Loucy (cell line): Measurements from ENCODE around the gene RHEX.
A peak's percentile ranks its signal among the peaks of the same experiment; 100 is the strongest.
"Not testable (repeated sequence)": the region's sequence is repeated elsewhere in the genome, so short reads cannot be mapped to it uniquely, and the experiment has no call there.

ENCODE experiments used
- H2AFZ ChIP-seq: fragments of 200-600 bp; sonication (generic); 2 replicates; pipeline ENCODE4 v1.6.0; 2016; ENCODE audit warnings: antibody characterized with exemption, mild to moderate bottlenecking, low read length, moderate library complexity
- H3F3A ChIP-seq: fragments of 200-600 bp; 2 replicates; pipeline ENCODE4 v1.6.0; 2016; ENCODE audit warnings: antibody characterized with exemption, low read depth, mild to moderate bottlenecking
- H3K27me3 ChIP-seq: fragments of 200-600 bp; sonication (generic); 2 replicates; pipeline ENCODE4 v1.6.1; 2014; ENCODE audit warnings: low read length, mild to moderate bottlenecking; ENCODE audit not compliant: insufficient read depth, poor library complexity, severe bottlenecking
- H3K36me3 ChIP-seq: fragments of 200-600 bp; sonication (generic); 2 replicates; pipeline ENCODE4 v1.6.1; 2016; ENCODE audit warnings: low read length; ENCODE audit not compliant: insufficient read depth
- H3K4me1 ChIP-seq: fragments of 200-600 bp; sonication (generic); 2 replicates; pipeline ENCODE4 v1.5.1; 2014; ENCODE audit warnings: low read length, mild to moderate bottlenecking; ENCODE audit not compliant: insufficient read depth, poor library complexity, severe bottlenecking
- H3K4me2 ChIP-seq: fragments of 200-600 bp; sonication (generic); 2 replicates; pipeline ENCODE4 v1.6.0; 2014; ENCODE audit warnings: antibody characterized with exemption, low read length, low read depth, mild to moderate bottlenecking; ENCODE audit not compliant: poor library complexity, severe bottlenecking
- H3K4me3 ChIP-seq: fragments of 200-600 bp; sonication (generic); 2 replicates; pipeline ENCODE4 v1.5.1; 2014; ENCODE audit warnings: low read length, mild to moderate bottlenecking, mixed read lengths; ENCODE audit not compliant: poor library complexity, severe bottlenecking
- H3K79me2 ChIP-seq: fragments of 200-600 bp; sonication (generic); 2 replicates; pipeline ENCODE4 v1.6.1; 2014; ENCODE audit warnings: low read length; ENCODE audit not compliant: insufficient read depth
- H3K9ac ChIP-seq: fragments of 200-600 bp; sonication (generic); 2 replicates; pipeline ENCODE4 v1.6.0; 2014; ENCODE audit warnings: mild to moderate bottlenecking, low read depth, low read length, moderate library complexity; ENCODE audit not compliant: poor library complexity, severe bottlenecking
- H3K9me2 ChIP-seq: fragments of 200-600 bp; sonication (generic); replicated peaks from 2 replicates; pipeline ENCODE4 v1.6.1; 2016; ENCODE audit warnings: low read depth, low read length, mixed read lengths
- H3K9me3 ChIP-seq: fragments of 200-600 bp; sonication (generic); 2 replicates; pipeline ENCODE4 v1.6.1; 2014; ENCODE audit warnings: mild to moderate bottlenecking, antibody characterized with exemption, low read length, low read depth; ENCODE audit not compliant: insufficient read depth
- H4K20me1 ChIP-seq: fragments of 200-600 bp; sonication (generic); 2 replicates; pipeline ENCODE4 v1.6.0; 2014; ENCODE audit warnings: antibody characterized with exemption, low read length, mild to moderate bottlenecking; ENCODE audit not compliant: insufficient read depth, poor library complexity, severe bottlenecking
- EZH2phosphoT487 ChIP-seq: fragments of 200-600 bp; IDR thresholded peaks from 2 replicates; pipeline ENCODE4 v1.6.1; 2018; ENCODE audit warnings: antibody characterized with exemption, mild to moderate bottlenecking, moderate library complexity, borderline replicate concordance
- TF ChIP-seq, protein P1 (sequence below): fragments of 200-600 bp; sonication (generic); conservative IDR thresholded peaks from 2 replicates; pipeline ENCODE4 v1.5.1; 2014; ENCODE audit warnings: mild to moderate bottlenecking, antibody characterized with exemption, low read length

Gene RHEX

DNA sequence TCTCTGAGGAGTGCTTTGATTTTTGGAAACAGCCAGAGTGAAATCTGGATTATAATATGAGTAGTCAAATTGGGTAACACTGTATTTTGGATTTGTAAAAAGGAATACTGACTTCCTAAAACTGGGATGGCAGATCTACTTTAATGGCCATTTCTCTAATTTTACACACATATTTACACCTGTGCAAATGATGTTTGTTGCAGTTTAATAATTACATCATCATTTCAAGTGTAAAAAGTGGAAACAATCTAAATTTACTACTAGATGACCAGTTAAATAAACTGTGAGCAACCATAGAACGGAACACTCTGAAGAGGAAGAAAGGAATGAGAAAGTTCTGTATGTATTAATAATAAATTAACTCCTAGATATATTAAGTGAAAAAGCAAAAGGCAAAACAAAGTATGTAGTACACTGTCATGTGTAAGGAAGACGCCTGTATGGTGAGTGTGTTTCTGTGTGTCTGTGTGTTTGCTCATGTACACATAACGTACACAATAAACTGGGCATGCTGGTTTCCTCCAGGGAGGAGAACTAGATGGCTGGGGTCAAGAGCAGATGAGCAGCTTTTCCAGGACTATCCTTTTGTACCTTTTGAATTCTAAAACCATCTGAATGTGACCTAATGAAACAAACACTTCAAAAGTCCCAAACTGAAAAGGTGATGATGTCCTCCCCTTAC is 2.9 kb upstream of the RHEX start:
- H3K9me2 ChIP-seq: no peaks in the 10 kb centered on the region
- no peak overlapping the region for H2AFZ ChIP-seq
- H3K4me3 ChIP-seq: no peak overlapping the region
- H3K9ac ChIP-seq: no peak overlapping the region
- no peaks in the 10 kb centered on the region for H3F3A ChIP-seq
- H3K79me2 ChIP-seq: peaks cover 48% of the 10 kb centered on the region
- peaks cover 35% of the 10 kb centered on the region for H3K4me1 ChIP-seq
- H3K4me2 ChIP-seq: peak overlapping the region; percentile 21
- no peaks in the 10 kb centered on the region for H3K27me3 ChIP-seq
- peaks cover 25% of the 10 kb centered on the region for H3K36me3 ChIP-seq
- no peak for TF ChIP-seq EZH2phosphoT487
- TF ChIP-seq, protein P1, sequence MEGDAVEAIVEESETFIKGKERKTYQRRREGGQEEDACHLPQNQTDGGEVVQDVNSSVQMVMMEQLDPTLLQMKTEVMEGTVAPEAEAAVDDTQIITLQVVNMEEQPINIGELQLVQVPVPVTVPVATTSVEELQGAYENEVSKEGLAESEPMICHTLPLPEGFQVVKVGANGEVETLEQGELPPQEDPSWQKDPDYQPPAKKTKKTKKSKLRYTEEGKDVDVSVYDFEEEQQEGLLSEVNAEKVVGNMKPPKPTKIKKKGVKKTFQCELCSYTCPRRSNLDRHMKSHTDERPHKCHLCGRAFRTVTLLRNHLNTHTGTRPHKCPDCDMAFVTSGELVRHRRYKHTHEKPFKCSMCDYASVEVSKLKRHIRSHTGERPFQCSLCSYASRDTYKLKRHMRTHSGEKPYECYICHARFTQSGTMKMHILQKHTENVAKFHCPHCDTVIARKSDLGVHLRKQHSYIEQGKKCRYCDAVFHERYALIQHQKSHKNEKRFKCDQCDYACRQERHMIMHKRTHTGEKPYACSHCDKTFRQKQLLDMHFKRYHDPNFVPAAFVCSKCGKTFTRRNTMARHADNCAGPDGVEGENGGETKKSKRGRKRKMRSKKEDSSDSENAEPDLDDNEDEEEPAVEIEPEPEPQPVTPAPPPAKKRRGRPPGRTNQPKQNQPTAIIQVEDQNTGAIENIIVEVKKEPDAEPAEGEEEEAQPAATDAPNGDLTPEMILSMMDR: no peak
- H3K9me3 ChIP-seq: no peaks in the 10 kb centered on the region
- H4K20me1 ChIP-seq: peaks cover 4% of the 10 kb centered on the region

GRCh38 chr1:206050655-206051235 is 2.2 kb upstream of the RHEX start:
- Histone ChIP-seq H3K4me3 (no peak overlapping the region), H3K9me2 (no peaks in the 10 kb centered on the region), H3K9ac (no peak overlapping the region), H3K4me1 (peaks cover 38% of the 10 kb centered on the region), H3K9me3 (no peaks in the 10 kb centered on the region), H3K27me3 (no peaks in the 10 kb centered on the region), H3K4me2 (peak overlapping the region; percentile 21), H2AFZ (no peak overlapping the region), H4K20me1 (peaks cover 4% of the 10 kb centered on the region), H3K36me3 (peaks cover 29% of the 10 kb centered on the region), H3K79me2 (peaks cover 46% of the 10 kb centered on the region), H3F3A (no peaks in the 10 kb centered on the region)
- TF ChIP-seq, protein P1: no peak
- TF ChIP-seq EZH2phosphoT487: no peak

- not testable (repeated sequence) for H3F3A ChIP-seq, H3K9me3 ChIP-seq, H3K4me3 ChIP-seq, H4K20me1 ChIP-seq, H3K9me2 ChIP-seq, H2AFZ ChIP-seq, H3K27me3 ChIP-seq, H3K4me2 ChIP-seq, H3K9ac ChIP-seq
- Histone ChIP-seq H3K4me1 (peaks cover 38% of the 10 kb centered on the region), H3K36me3 (peaks cover 45% of the 10 kb centered on the region), H3K79me2 (peaks cover 38% of the 10 kb centered on the region)
Measured at GRCh38 chr1:206052231-206052865, 625 bp upstream of the RHEX start.

DNA sequence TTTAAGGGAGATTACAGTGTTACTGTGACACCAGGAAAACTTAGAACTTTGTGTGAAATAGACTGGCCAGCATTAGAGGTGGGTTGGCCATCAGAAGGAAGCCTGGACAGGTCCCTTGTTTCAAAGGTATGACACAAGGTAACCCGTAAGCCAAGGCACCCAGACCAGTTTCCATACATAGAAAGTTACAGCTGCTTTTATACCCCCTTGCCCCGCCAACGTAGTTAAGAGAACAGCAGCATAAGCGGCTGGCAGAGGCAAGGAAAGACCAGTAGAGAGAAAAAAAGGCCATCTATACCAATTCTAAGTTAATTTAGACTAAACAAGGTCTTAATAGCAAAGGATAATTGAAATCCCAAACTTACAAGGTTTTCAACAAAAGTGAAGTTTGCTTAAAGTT is 643 bp downstream of the RHEX start:
- H3K9me2 ChIP-seq, H3K27me3 ChIP-seq, H4K20me1 ChIP-seq, H3K9me3 ChIP-seq, H3F3A ChIP-seq, H3K9ac ChIP-seq, H2AFZ ChIP-seq, H3K4me3 ChIP-seq: not testable (repeated sequence)
- Histone ChIP-seq H3K4me1 (peaks cover 38% of the 10 kb centered on the region), H3K36me3 (peaks cover 53% of the 10 kb centered on the region), H3K4me2 (peak overlapping the region; percentile 0), H3K79me2 (peaks cover 25% of the 10 kb centered on the region; the same call in 1 of the 2 replicates)

GRCh38 chr1:206055069-206055625 is 2.2 kb downstream of the RHEX start:
- not testable (repeated sequence) for H3K9me3 ChIP-seq, H3K9me2 ChIP-seq, H4K20me1 ChIP-seq, H3F3A ChIP-seq, H3K9ac ChIP-seq, H3K4me3 ChIP-seq, H3K4me2 ChIP-seq, H3K27me3 ChIP-seq, H2AFZ ChIP-seq
- Histone ChIP-seq H3K36me3 (peaks cover 51% of the 10 kb centered on the region), H3K4me1 (peaks cover 50% of the 10 kb centered on the region), H3K79me2 (peaks cover 23% of the 10 kb centered on the region; the same call in 1 of the 2 replicates)
